ENCODE measurements around the gene CAMK1D.

Gene CAMK1D

GRCh38 chr10:12782537-12782936, 433.2 kb downstream of the CAMK1D start:
- no peak for DNase-seq

GRCh38 chr10:12783293-12783692, 433.9 kb downstream of the CAMK1D start:
- DNase-seq = no peak

GRCh38 chr10:12784646-12785045, 435.3 kb downstream of the CAMK1D start:
- no peak for DNase-seq

- DNase-seq = no peak
Observed at GRCh38 chr10:12785415-12785831, 436.1 kb downstream of the CAMK1D start.

- DNase-seq = no peak
Observed at GRCh38 chr10:12787297-12787696, 437.9 kb downstream of the CAMK1D start.

GRCh38 chr10:12788277-12788676, 438.9 kb downstream of the CAMK1D start:
- DNase-seq = no peak

- no peak for DNase-seq
Observed at GRCh38 chr10:12790270-12790669, 440.9 kb downstream of the CAMK1D start.

- no peak for DNase-seq
Observed at GRCh38 chr10:12791728-12792127, 442.4 kb downstream of the CAMK1D start.

GRCh38 chr10:12792889-12793556, 443.7 kb downstream of the CAMK1D start:
- no peak for DNase-seq

GRCh38 chr10:12795315-12796110, 446.2 kb downstream of the CAMK1D start:
- no peak for DNase-seq

- DNase-seq = no peak
Observed at GRCh38 chr10:12796401-12797160, 447.2 kb downstream of the CAMK1D start.

GRCh38 chr10:12797471-12798262, 448.3 kb downstream of the CAMK1D start:
- DNase-seq = no peak

GRCh38 chr10:12799144-12799543, 449.8 kb downstream of the CAMK1D start:
- no peak for DNase-seq

GRCh38 chr10:12799714-12800113, 450.4 kb downstream of the CAMK1D start:
- no peak for DNase-seq

GRCh38 chr10:12800302-12800701, 451.0 kb downstream of the CAMK1D start:
- no peak for DNase-seq

GRCh38 chr10:12801214-12802087, 452.1 kb downstream of the CAMK1D start:
- no peak for DNase-seq

GRCh38 chr10:12803776-12804175, 454.4 kb downstream of the CAMK1D start:
- DNase-seq = no peak

- no peak for DNase-seq
Observed at GRCh38 chr10:12806228-12807095, 457.1 kb downstream of the CAMK1D start.

- no peak for DNase-seq
Observed at GRCh38 chr10:12807096-12807755, 457.9 kb downstream of the CAMK1D start.

GRCh38 chr10:12808014-12808613, 458.8 kb downstream of the CAMK1D start:
- DNase-seq = no peak
